DOHH2 (cell line): ENCODE results near the gene IHH.

Source experiments
- H3F3A ChIP-seq: fragments of 200-600 bp; sonication (generic), shearing (Covaris generic); 2 replicates; pipeline ENCODE4 v1.6.0; 2016; ENCODE audit warnings: antibody characterized with exemption, mild to moderate bottlenecking; ENCODE audit not compliant: control insufficient read depth, insufficient read depth
- H3K27ac ChIP-seq: fragments of 200-600 bp; sonication (generic); 2 replicates; pipeline ENCODE4 v1.5.1; 2014; ENCODE audit warnings: low read depth, mild to moderate bottlenecking, low read length, moderate library complexity
- H3K27me3 ChIP-seq: fragments of 200-600 bp; sonication (generic); 2 replicates; pipeline ENCODE4 v1.6.1; 2014; ENCODE audit warnings: mild to moderate bottlenecking, low read length, mixed read lengths; ENCODE audit not compliant: control insufficient read depth
- H3K36me3 ChIP-seq: fragments of 200-600 bp; sonication (generic); 2 replicates; pipeline ENCODE4 v1.6.1; 2014; ENCODE audit warnings: mild to moderate bottlenecking, low read length, moderate library complexity, mixed read lengths; ENCODE audit not compliant: control insufficient read depth
- H3K4me1 ChIP-seq: fragments of 200-600 bp; sonication (generic); 2 replicates; pipeline ENCODE4 v1.6.1; 2014; ENCODE audit warnings: mild to moderate bottlenecking, low read length, mixed read lengths; ENCODE audit not compliant: control insufficient read depth
- H3K4me2 ChIP-seq: fragments of 200-600 bp; sonication (generic); 2 replicates; pipeline ENCODE4 v1.6.0; 2014; ENCODE audit warnings: mild to moderate bottlenecking, low read length, moderate library complexity
- H3K4me3 ChIP-seq: fragments of 200-600 bp; sonication (generic); 2 replicates; pipeline ENCODE4 v1.5.1; 2014; ENCODE audit warnings: mild to moderate bottlenecking, low read length, mixed read lengths
- H3K79me2 ChIP-seq: fragments of 200-600 bp; sonication (generic); 2 replicates; pipeline ENCODE4 v1.6.1; 2014; ENCODE audit warnings: mild to moderate bottlenecking, low read length, mixed read lengths; ENCODE audit not compliant: control insufficient read depth
- H3K9me2 ChIP-seq: fragments of 200-600 bp; sonication (generic); replicated peaks from 2 replicates; pipeline ENCODE4 v1.6.1; 2014; ENCODE audit warnings: mild to moderate bottlenecking, low read length, mixed read lengths; ENCODE audit not compliant: control insufficient read depth
- H3K9me3 ChIP-seq: fragments of 200-600 bp; sonication (generic); 2 replicates; pipeline ENCODE4 v1.6.1; 2014; ENCODE audit warnings: antibody characterized with exemption, low read length, mixed read lengths; ENCODE audit not compliant: control insufficient read depth, insufficient read depth
- H4K20me1 ChIP-seq: fragments of 200-600 bp; sonication (generic); 2 replicates; pipeline ENCODE4 v1.6.0; 2014; ENCODE audit warnings: low read depth, mild to moderate bottlenecking, antibody characterized with exemption, low read length, moderate library complexity; ENCODE audit not compliant: control insufficient read depth, insufficient read depth
- EZH2phosphoT487 ChIP-seq: fragments of 200-600 bp; sonication (generic); IDR thresholded peaks from 2 replicates; pipeline ENCODE4 v1.6.1; 2017; ENCODE audit warnings: borderline replicate concordance, mild to moderate bottlenecking, antibody characterized with exemption, low read length, moderate library complexity, mixed read lengths
- TF ChIP-seq, protein P1 (sequence below): fragments of 200-600 bp; sonication (generic); IDR thresholded peaks from one replicate; pipeline ENCODE4 v1.5.1; 2014; ENCODE audit warnings: antibody characterized with exemption, mild to moderate bottlenecking, low read depth, low read length; ENCODE audit not compliant: poor library complexity, severe bottlenecking

The IHH gene

DNA sequence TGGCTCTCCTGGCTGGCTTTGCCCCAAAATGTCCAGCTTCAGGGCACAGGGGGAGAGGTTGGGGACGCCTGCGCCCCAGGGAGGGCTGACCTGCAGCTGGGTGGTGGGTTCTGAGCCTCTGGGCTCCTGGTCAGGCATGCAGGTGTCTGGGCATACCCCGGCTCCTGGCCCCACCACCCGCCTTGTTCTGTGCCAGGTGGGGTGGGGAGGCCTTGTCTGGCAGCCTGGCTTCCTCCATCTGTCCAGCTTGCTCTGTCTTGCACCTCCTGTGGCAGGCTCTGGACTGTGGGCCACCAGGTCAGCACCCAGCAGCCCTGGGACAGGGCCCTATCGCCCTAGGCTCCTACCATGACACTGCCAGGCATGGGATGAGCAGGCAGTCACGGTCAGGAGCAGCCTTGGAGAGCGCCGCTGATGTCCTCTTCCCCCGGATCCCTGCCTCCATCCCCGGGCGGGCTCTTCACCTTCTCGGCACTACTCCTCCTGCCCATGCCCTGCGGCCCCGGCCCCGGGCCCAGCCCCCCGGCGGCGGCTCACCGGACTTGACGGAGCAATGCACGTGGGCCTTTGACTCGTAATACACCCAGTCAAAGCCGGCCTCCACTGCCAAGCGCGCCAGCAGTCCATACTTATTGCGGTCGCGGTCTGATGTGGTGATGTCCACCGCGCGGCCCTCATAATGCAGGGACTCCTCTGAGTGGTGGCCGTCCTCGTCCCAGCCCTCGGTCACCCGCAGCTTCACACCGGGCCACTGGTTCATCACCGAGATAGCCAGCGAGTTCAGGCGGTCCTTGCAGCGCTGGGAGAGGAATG, 3.6 kb downstream of the IHH start:
- no peak overlapping the region for H3K4me2 ChIP-seq
- no peaks in the 10 kb centered on the region for H3K79me2 ChIP-seq
- no peak overlapping the region for H3K27ac ChIP-seq
- H4K20me1 ChIP-seq: no peaks in the 10 kb centered on the region; the same call in 1 of the 2 replicates
- H3K27me3 ChIP-seq: peaks cover 50% of the 10 kb centered on the region
- no peaks in the 10 kb centered on the region for H3F3A ChIP-seq
- no peaks in the 10 kb centered on the region for H3K4me1 ChIP-seq
- H3K36me3 ChIP-seq: no peaks in the 10 kb centered on the region
- H3K4me3 ChIP-seq: no peak overlapping the region
- TF ChIP-seq EZH2phosphoT487: no peak
- TF ChIP-seq, protein P1, sequence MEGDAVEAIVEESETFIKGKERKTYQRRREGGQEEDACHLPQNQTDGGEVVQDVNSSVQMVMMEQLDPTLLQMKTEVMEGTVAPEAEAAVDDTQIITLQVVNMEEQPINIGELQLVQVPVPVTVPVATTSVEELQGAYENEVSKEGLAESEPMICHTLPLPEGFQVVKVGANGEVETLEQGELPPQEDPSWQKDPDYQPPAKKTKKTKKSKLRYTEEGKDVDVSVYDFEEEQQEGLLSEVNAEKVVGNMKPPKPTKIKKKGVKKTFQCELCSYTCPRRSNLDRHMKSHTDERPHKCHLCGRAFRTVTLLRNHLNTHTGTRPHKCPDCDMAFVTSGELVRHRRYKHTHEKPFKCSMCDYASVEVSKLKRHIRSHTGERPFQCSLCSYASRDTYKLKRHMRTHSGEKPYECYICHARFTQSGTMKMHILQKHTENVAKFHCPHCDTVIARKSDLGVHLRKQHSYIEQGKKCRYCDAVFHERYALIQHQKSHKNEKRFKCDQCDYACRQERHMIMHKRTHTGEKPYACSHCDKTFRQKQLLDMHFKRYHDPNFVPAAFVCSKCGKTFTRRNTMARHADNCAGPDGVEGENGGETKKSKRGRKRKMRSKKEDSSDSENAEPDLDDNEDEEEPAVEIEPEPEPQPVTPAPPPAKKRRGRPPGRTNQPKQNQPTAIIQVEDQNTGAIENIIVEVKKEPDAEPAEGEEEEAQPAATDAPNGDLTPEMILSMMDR: no peak
- no peaks in the 10 kb centered on the region for H3K9me3 ChIP-seq
- no peaks in the 10 kb centered on the region for H3K9me2 ChIP-seq

DNA sequence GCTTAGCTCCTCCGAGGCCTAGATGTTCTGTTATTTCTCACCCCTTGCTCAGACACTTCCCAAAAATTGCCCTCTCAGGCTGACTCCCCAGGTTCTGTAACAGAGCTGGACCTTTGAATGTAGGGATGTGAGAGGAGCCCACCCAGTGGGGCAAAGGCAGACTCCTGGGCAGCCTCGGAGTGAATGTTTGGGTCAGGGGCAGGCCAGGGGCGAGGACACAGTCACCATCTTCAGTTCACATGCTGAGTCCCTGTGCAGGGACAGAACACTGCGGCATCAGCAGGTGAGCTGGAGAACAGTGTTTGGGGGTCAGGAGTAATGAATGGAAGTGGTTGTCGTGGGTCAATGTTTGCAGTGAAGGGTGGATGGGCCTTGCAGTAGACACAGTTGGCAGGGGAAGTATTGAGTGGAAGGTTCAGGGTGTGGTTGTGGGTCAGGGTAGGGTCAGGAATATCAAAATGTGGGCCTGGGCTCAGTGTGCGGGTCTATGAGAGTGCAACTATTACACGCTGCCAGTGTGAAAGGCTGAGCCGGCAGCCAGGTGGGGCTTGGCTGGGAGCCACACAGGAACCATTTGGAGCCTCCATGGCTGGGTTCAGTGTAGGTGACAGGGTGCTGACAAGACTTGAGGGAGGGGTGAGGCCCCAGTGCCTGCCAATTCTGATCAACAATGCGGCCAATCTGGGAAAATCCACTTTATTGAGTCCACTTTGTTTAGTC, 4.4 kb downstream of the IHH start:
- Histone ChIP-seq H3K4me1 (no peaks in the 10 kb centered on the region), H3K36me3 (no peaks in the 10 kb centered on the region), H3K9me3 (no peaks in the 10 kb centered on the region), H3K27ac (no peak overlapping the region), H3K79me2 (no peaks in the 10 kb centered on the region), H4K20me1 (no peaks in the 10 kb centered on the region; the same call in 1 of the 2 replicates), H3K4me3 (no peak overlapping the region), H3K27me3 (peaks cover 45% of the 10 kb centered on the region), H3F3A (no peaks in the 10 kb centered on the region), H3K9me2 (no peaks in the 10 kb centered on the region), H3K4me2 (no peak overlapping the region)
- no peak for TF ChIP-seq EZH2phosphoT487
- TF ChIP-seq, protein P1: no peak

DNA sequence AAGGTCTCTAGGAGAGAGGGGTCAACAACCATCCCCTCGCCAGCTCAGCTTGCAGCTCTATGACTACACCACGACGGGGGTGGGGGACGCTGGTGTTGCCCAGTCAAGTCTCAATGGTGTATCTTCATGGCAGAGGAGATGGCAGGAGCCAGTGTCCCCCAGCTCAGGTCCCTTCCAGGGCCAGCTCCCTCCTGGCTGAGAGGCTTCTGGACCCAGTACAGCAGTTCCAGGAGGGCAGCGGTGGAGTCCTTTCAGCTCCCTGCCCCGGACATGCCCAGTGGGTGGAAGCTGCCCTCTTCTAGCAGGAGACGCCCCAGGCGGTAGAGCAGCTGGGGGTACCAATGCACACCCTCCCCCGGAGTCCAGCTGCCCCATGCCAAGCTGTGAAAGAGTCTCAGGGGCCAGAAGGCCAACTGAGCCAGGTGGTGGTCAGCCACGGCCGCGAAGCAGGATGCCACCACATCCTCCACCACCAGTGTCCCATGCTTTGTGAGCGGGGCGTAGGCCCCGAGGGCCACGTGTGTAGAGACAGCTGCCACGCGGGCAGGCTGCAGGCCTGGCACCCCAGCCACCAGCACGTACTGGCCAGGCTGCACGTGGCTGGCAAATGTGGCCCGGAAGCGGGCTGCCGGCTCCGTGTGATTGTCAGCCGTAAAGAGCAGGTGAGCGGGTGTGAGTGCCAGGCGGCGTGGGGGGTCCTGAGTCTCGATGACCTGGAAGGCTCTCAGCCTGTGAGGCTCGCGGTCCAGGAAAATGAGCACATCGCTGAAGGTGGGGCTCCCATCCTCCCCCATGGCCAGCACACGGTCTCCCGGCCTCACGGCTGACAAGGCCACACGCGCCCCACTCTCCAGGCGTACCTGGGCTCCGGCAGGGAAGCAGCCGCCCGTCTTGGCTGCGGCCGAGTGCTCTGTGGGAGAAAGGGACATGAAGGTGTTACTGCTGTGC, 5.5 kb downstream of the IHH start:
- TF ChIP-seq EZH2phosphoT487: no peak
- TF ChIP-seq, protein P1: no peak
- Histone ChIP-seq H3K9me3 (no peaks in the 10 kb centered on the region), H3K4me2 (no peak overlapping the region), H3K4me3 (no peak overlapping the region), H3K79me2 (no peaks in the 10 kb centered on the region), H3K27ac (no peak overlapping the region), H3K9me2 (no peaks in the 10 kb centered on the region), H3K4me1 (no peaks in the 10 kb centered on the region), H3K36me3 (no peaks in the 10 kb centered on the region), H3F3A (no peaks in the 10 kb centered on the region), H4K20me1 (no peaks in the 10 kb centered on the region; the same call in 1 of the 2 replicates), H3K27me3 (peaks cover 42% of the 10 kb centered on the region)
